Esophagus squamous epithelium (tissue), 4 donors: Measurements from ENCODE around the gene CACNA2D2.

ENCODE experiments used
- CTCF ChIP-seq, 6 experiments: fragments of 450-650 bp in 4 of 6; fragments of 200-600 bp in 2 of 6; sonication (generic) in 2 of 6; IDR thresholded peaks; one replicate each; pipeline ENCODE4 v1.5.1; 2016 to 2019; ENCODE audit warnings: antibody characterized with exemption in 6 of 6, mild to moderate bottlenecking in 4 of 6, moderate library complexity in 4 of 6
- POLR2A ChIP-seq, 4 donors: fragments of 450-650 bp; IDR thresholded peaks; one replicate each; pipeline ENCODE4 v1.6.1; 2017; ENCODE audit warnings: antibody characterized with exemption in 4 of 4, mild to moderate bottlenecking in 4 of 4, moderate library complexity in 3 of 4

DNA sequence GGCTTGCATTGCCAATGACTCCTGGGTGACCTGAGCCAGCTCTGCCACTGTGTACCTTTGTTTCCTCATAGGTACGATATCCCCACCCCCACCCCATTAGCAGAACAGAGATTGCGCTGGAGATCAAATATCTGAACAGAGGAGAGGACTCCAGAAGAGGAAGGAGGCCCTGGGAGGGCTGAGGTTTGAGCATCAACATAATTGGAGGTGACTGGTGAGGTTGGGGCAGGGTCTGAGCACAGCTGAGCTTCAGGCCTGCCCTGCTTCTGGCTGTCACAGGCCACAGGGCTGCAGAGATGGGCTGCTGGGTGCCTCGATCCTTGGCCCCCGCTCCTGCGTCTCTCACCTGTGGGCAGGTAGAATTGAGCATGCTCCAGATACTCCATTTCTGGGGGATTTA, 21.3 kb upstream of the CACNA2D2 start:
- TF ChIP-seq CTCF (IDR thresholded peaks at IDR 0.05) (no peak), POLR2A (IDR thresholded peaks at IDR 0.05) (no peak)
